Measurements from ENCODE around the gene FOXP3. TPM values are rescaled to one million over a fixed set of nuclear protein-coding genes. Genes with fewer than 3 reads are reported as not detected.

FOXP3 gene
- total RNA-seq, 1 donor from 2014 or later, result 13.1 TPM

- Mint-ChIP-seq H3K27me3 (no peaks in the 10 kb centered on the region), H3K36me3 (ENCODE audit: low read depth) (peaks cover 22% of the 10 kb centered on the region), H3K4me1 (peaks cover 6% of the 10 kb centered on the region), H3K4me3 (no peak overlapping the region), H3K9me3 (no peaks in the 10 kb centered on the region), H3K27ac (peak overlapping the region; percentile 49)
- intact Hi-C loops (cut with micrococcal nuclease), result no loop called here
- no peak for DNase-seq
These were observed 13.9 kb downstream of the FOXP3 start for GRCh38 chrX:49250578-49250977.

GRCh38 chrX:49250066-49250465 is 14.4 kb downstream of the FOXP3 start:
- peaks cover 6% of the 10 kb centered on the region for H3K4me1 Mint-ChIP-seq
- H3K9me3 Mint-ChIP-seq, result no peaks in the 10 kb centered on the region
- peaks cover 23% of the 10 kb centered on the region for H3K36me3 Mint-ChIP-seq (ENCODE audit: low read depth)
- H3K27me3 Mint-ChIP-seq, result no peaks in the 10 kb centered on the region
- DNase-seq, result no peak
- H3K27ac Mint-ChIP-seq, result no peak overlapping the region
- no peak overlapping the region for H3K4me3 Mint-ChIP-seq
- intact Hi-C loops (cut with micrococcal nuclease), result no loop called here

- no peaks in the 10 kb centered on the region for H3K27me3 Mint-ChIP-seq
- H3K27ac Mint-ChIP-seq, result no peak overlapping the region
- H3K4me1 Mint-ChIP-seq, result peaks cover 6% of the 10 kb centered on the region
- intact Hi-C loops (cut with micrococcal nuclease), result no loop called here
- no peaks in the 10 kb centered on the region for H3K9me3 Mint-ChIP-seq
- DNase-seq, result no peak
- no peak overlapping the region for H3K4me3 Mint-ChIP-seq
- H3K36me3 Mint-ChIP-seq (ENCODE audit: low read depth), result peaks cover 28% of the 10 kb centered on the region
These were observed 14.9 kb downstream of the FOXP3 start for GRCh38 chrX:49249616-49250015.

GRCh38 chrX:49249071-49249470 is 15.4 kb downstream of the FOXP3 start:
- no peak overlapping the region for H3K4me3 Mint-ChIP-seq
- H3K9me3 Mint-ChIP-seq, result no peaks in the 10 kb centered on the region
- no peak overlapping the region for H3K27ac Mint-ChIP-seq
- no peak for DNase-seq
- intact Hi-C loops (cut with micrococcal nuclease), result no loop called here
- H3K36me3 Mint-ChIP-seq (ENCODE audit: low read depth), result peaks cover 32% of the 10 kb centered on the region
- H3K27me3 Mint-ChIP-seq, result no peaks in the 10 kb centered on the region
- H3K4me1 Mint-ChIP-seq, result peaks cover 6% of the 10 kb centered on the region

GRCh38 chrX:49247916-49248811 is 16.3 kb downstream of the FOXP3 start:
- Mint-ChIP-seq H3K27me3 (no peaks in the 10 kb centered on the region), H3K9me3 (no peaks in the 10 kb centered on the region), H3K4me3 (no peak overlapping the region), H3K4me1 (peaks cover 6% of the 10 kb centered on the region), H3K36me3 (ENCODE audit: low read depth) (peaks cover 37% of the 10 kb centered on the region), H3K27ac (no peak overlapping the region)
- no peak for DNase-seq
- intact Hi-C loops (cut with micrococcal nuclease), result no loop called here

GRCh38 chrX:49247346-49247745 is 17.2 kb downstream of the FOXP3 start:
- no peak overlapping the region for H3K4me3 Mint-ChIP-seq
- DNase-seq, result no peak
- peaks cover 6% of the 10 kb centered on the region for H3K4me1 Mint-ChIP-seq
- H3K27me3 Mint-ChIP-seq, result no peaks in the 10 kb centered on the region
- H3K9me3 Mint-ChIP-seq, result no peaks in the 10 kb centered on the region
- H3K36me3 Mint-ChIP-seq (ENCODE audit: low read depth), result peaks cover 35% of the 10 kb centered on the region
- intact Hi-C loops (cut with micrococcal nuclease), result no loop called here
- H3K27ac Mint-ChIP-seq, result no peak overlapping the region

GRCh38 chrX:49246541-49246940 is 18.0 kb downstream of the FOXP3 start:
- DNase-seq, result no peak
- Mint-ChIP-seq H3K4me1 (peaks cover 6% of the 10 kb centered on the region), H3K4me3 (no peak overlapping the region), H3K27ac (no peak overlapping the region), H3K9me3 (no peaks in the 10 kb centered on the region), H3K27me3 (no peaks in the 10 kb centered on the region), H3K36me3 (ENCODE audit: low read depth) (peaks cover 33% of the 10 kb centered on the region)
- intact Hi-C loops (cut with micrococcal nuclease), result no loop called here

- Mint-ChIP-seq H3K9me3 (no peaks in the 10 kb centered on the region), H3K27ac (no peak overlapping the region), H3K36me3 (ENCODE audit: low read depth) (peaks cover 35% of the 10 kb centered on the region), H3K4me1 (no peaks in the 10 kb centered on the region), H3K27me3 (no peaks in the 10 kb centered on the region), H3K4me3 (no peak overlapping the region)
- no peak for DNase-seq
- intact Hi-C loops (cut with micrococcal nuclease), result no loop called here
These were observed 20.3 kb downstream of the FOXP3 start for GRCh38 chrX:49244207-49244606.

GRCh38 chrX:49243166-49243565 is 21.3 kb downstream of the FOXP3 start:
- no peak overlapping the region for H3K4me3 Mint-ChIP-seq
- H3K27me3 Mint-ChIP-seq, result no peaks in the 10 kb centered on the region
- no peak overlapping the region for H3K27ac Mint-ChIP-seq
- H3K36me3 Mint-ChIP-seq (ENCODE audit: low read depth), result peaks cover 33% of the 10 kb centered on the region
- no peaks in the 10 kb centered on the region for H3K4me1 Mint-ChIP-seq
- H3K9me3 Mint-ChIP-seq, result no peaks in the 10 kb centered on the region
- intact Hi-C loops (cut with micrococcal nuclease), result no loop called here
- no peak for DNase-seq

GRCh38 chrX:49242545-49243066 is 21.9 kb downstream of the FOXP3 start:
- H3K27ac Mint-ChIP-seq, result no peak overlapping the region
- no peak for DNase-seq
- no peaks in the 10 kb centered on the region for H3K4me1 Mint-ChIP-seq
- H3K36me3 Mint-ChIP-seq (ENCODE audit: low read depth), result peaks cover 33% of the 10 kb centered on the region
- no peak overlapping the region for H3K4me3 Mint-ChIP-seq
- intact Hi-C loops (cut with micrococcal nuclease), result no loop called here
- H3K27me3 Mint-ChIP-seq, result no peaks in the 10 kb centered on the region
- H3K9me3 Mint-ChIP-seq, result no peaks in the 10 kb centered on the region

GRCh38 chrX:49238735-49239134 is 25.8 kb downstream of the FOXP3 start:
- Mint-ChIP-seq H3K9me3 (no peaks in the 10 kb centered on the region), H3K4me3 (no peak overlapping the region), H3K27me3 (no peaks in the 10 kb centered on the region), H3K36me3 (ENCODE audit: low read depth) (peaks cover 21% of the 10 kb centered on the region), H3K27ac (no peak overlapping the region), H3K4me1 (peaks cover 9% of the 10 kb centered on the region)
- no peak for DNase-seq
- intact Hi-C loops (cut with micrococcal nuclease), result no loop called here

GRCh38 chrX:49237060-49237459 is 27.4 kb downstream of the FOXP3 start:
- H3K4me3 Mint-ChIP-seq, result peak overlapping the region; percentile 92
- H3K4me1 Mint-ChIP-seq, result peaks cover 12% of the 10 kb centered on the region
- H3K27me3 Mint-ChIP-seq, result no peaks in the 10 kb centered on the region
- no peaks in the 10 kb centered on the region for H3K9me3 Mint-ChIP-seq
- intact Hi-C loops (cut with micrococcal nuclease), result no loop called here
- H3K27ac Mint-ChIP-seq, result peak overlapping the region; percentile 76
- peaks cover 14% of the 10 kb centered on the region for H3K36me3 Mint-ChIP-seq (ENCODE audit: low read depth)
- no peak for DNase-seq

- Mint-ChIP-seq H3K36me3 (ENCODE audit: low read depth) (peaks cover 6% of the 10 kb centered on the region), H3K4me1 (peaks cover 23% of the 10 kb centered on the region), H3K27ac (no peak overlapping the region), H3K27me3 (no peaks in the 10 kb centered on the region), H3K4me3 (no peak overlapping the region), H3K9me3 (no peaks in the 10 kb centered on the region)
- no peak for DNase-seq
- intact Hi-C loops (cut with micrococcal nuclease), result loop anchor here (2.0 kb wide), 1 partner anchor 31 kb away; the partner anchor contains the start of gene FOXP3
These were observed 30.5 kb downstream of the FOXP3 start for GRCh38 chrX:49233887-49234555.

- DNase-seq, result no peak
- no peaks in the 10 kb centered on the region for H3K27me3 Mint-ChIP-seq
- no peaks in the 10 kb centered on the region for H3K9me3 Mint-ChIP-seq
- peaks cover 4% of the 10 kb centered on the region for H3K36me3 Mint-ChIP-seq (ENCODE audit: low read depth)
- H3K4me3 Mint-ChIP-seq, result peak within 1 kb of the TSS; percentile 18
- intact Hi-C loops (cut with micrococcal nuclease), result no loop called here
- H3K27ac Mint-ChIP-seq, result no peak within 1 kb of the TSS
- H3K4me1 Mint-ChIP-seq, result peaks cover 23% of the 10 kb centered on the region
These were observed 31.3 kb downstream of the FOXP3 start, which contains the start of gene CACNA1F for GRCh38 chrX:49233176-49233575. Gene CACNA1F, minus strand, starts transcription at chrX:49233340. Its CDS starts 31 bp downstream, at chrX:49233309.
